ENCODE data around the gene TSSC4.

The TSSC4 gene

DNA sequence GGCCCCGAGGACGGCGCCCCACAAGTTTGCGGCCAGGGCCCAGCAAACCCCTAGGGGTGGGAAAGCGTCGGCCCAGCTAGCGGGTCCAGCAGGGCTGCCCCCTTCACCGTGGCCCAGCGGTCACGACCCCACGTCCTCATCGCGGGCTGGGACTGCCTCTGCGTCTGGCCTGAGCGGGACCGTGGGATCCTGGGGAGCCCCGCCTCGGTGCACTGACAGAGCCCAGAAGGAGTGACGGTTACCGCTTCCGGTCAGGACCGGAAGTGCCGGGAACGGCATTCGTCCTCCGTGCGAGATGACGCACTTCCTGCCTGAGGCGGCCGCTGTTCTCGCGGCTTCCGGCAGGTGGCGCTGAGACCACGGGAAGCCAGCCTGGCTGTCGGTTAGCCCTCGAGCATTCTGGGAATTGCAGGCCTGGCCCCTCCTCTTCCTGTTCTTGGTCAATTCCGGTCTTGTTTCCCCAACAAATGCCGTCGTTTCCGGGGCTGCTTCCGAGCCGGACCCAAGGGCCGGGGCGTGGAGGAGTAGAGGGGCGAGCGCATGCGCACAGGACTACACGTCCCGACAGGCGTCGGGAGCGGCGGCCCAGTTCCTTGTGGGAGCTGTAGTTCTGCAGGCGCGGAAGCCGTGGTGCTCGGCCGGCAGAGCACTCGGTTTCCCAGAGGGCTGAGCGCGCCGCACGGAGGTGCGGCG lies at the start of gene TSSC4:
Gene TSSC4, plus strand, starts transcription at position 682 of the 693 bp plus-strand sequence. CDS start 1,884 bp downstream, outside the sequence.
- Histone ChIP-seq H3K79me2 (ENCODE audit: low read length) (peaks cover 20% of the 10 kb centered on the region), H3K27ac (ENCODE audit: low read length) (peak within 1 kb of the TSS; percentile 56), H2AFZ (ENCODE audit: low read depth, low read length) (no peak within 1 kb of the TSS), H3K4me3 (ENCODE audit: low read length) (peak within 1 kb of the TSS; percentile 97), H3K36me3 (replicated peaks; ENCODE audit: low read depth, low read length) (peaks cover 3% of the 10 kb centered on the region), H3K4me1 (ENCODE audit: low read length) (peaks cover 11% of the 10 kb centered on the region), H3K9me3 (ENCODE audit: insufficient read depth, low read length) (no peaks in the 10 kb centered on the region), H3K27me3 (ENCODE audit: low read depth, low read length) (no peaks in the 10 kb centered on the region), H3K4me2 (ENCODE audit: low read length) (peak within 1 kb of the TSS; percentile 95), H4K20me1 (ENCODE audit: insufficient read depth, low read length) (no peaks in the 10 kb centered on the region), H3K9ac (ENCODE audit: low read length) (peak within 1 kb of the TSS; percentile 82)
- TF ChIP-seq, protein P1, sequence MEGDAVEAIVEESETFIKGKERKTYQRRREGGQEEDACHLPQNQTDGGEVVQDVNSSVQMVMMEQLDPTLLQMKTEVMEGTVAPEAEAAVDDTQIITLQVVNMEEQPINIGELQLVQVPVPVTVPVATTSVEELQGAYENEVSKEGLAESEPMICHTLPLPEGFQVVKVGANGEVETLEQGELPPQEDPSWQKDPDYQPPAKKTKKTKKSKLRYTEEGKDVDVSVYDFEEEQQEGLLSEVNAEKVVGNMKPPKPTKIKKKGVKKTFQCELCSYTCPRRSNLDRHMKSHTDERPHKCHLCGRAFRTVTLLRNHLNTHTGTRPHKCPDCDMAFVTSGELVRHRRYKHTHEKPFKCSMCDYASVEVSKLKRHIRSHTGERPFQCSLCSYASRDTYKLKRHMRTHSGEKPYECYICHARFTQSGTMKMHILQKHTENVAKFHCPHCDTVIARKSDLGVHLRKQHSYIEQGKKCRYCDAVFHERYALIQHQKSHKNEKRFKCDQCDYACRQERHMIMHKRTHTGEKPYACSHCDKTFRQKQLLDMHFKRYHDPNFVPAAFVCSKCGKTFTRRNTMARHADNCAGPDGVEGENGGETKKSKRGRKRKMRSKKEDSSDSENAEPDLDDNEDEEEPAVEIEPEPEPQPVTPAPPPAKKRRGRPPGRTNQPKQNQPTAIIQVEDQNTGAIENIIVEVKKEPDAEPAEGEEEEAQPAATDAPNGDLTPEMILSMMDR (IDR thresholded peaks at IDR 0.05; ENCODE audit: low read depth, low read length): peak; percentile 89
- no peak for TF ChIP-seq EZH2phosphoT487 (IDR thresholded peaks at IDR 0.05; ENCODE audit: low read depth)

DNA sequence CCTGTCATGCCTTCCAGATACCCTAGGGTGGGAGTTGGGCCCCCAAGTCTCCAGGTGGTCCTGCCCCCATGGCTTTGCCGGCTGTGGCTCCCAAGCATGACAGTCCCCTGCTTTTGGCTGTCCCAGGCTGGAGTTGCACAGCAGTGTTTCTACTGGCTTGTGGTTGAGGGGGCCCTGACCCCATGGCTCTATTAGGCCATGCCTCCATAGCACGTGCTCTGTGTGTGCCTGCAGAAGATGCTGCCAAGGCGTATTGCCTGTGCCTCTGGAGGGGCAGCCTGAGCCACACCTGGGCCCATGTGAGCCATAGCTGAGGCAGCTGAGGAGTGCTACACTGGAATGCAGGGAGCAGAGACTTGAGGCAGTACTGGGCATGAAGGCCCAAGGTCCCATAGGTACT lies 48.8 kb upstream of the TSSC4 start:
- Histone ChIP-seq H2AFZ (ENCODE audit: low read depth, low read length) (no peak overlapping the region), H3K9ac (ENCODE audit: low read length) (no peak overlapping the region), H3K27ac (ENCODE audit: low read length) (no peak overlapping the region), H4K20me1 (ENCODE audit: insufficient read depth, low read length) (no peaks in the 10 kb centered on the region), H3K4me3 (ENCODE audit: low read length) (no peak overlapping the region), H3K79me2 (ENCODE audit: low read length) (no peaks in the 10 kb centered on the region), H3K4me1 (ENCODE audit: low read length) (no peaks in the 10 kb centered on the region), H3K4me2 (ENCODE audit: low read length) (no peak overlapping the region), H3K36me3 (replicated peaks; ENCODE audit: low read depth, low read length) (no peaks in the 10 kb centered on the region), H3K9me3 (ENCODE audit: insufficient read depth, low read length) (no peaks in the 10 kb centered on the region), H3K27me3 (ENCODE audit: low read depth, low read length) (0 out of 2 replicates have a peak, but pooled peaks cover 5% of the 10 kb centered on the region)
- TF ChIP-seq EZH2phosphoT487 (IDR thresholded peaks at IDR 0.05; ENCODE audit: low read depth): no peak

DNA sequence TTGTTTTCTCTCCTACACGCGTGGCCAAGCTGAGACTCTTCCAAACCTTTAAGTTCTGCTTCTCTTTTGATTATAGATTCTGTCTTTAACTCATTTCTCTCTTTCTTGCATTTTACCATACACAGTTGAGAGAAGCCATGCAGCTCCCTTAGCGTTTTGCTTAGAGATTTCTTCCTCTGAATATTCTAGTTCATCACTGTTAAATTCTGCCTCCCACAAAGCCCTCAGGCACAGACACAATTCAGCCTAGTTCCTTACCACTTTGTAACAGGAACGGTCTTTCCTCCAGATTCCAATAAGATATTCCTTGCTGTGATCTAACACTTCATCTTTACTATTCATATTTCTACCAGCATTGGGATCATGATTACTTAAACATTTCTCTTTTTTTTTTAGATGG lies 48.1 kb upstream of the TSSC4 start:
- H2AFZ ChIP-seq (ENCODE audit: low read depth, low read length): no peak overlapping the region
- no peaks in the 10 kb centered on the region for H3K36me3 ChIP-seq (replicated peaks; ENCODE audit: low read depth, low read length)
- H3K4me1 ChIP-seq (ENCODE audit: low read length): no peaks in the 10 kb centered on the region
- no peaks in the 10 kb centered on the region for H4K20me1 ChIP-seq (ENCODE audit: insufficient read depth, low read length)
- TF ChIP-seq, protein P1 (IDR thresholded peaks at IDR 0.05; ENCODE audit: low read depth, low read length): no peak
- TF ChIP-seq EZH2phosphoT487 (IDR thresholded peaks at IDR 0.05; ENCODE audit: low read depth): no peak
- H3K27me3 ChIP-seq (ENCODE audit: low read depth, low read length): 0 out of 2 replicates have a peak, but pooled peaks cover 5% of the 10 kb centered on the region
- no peak overlapping the region for H3K9ac ChIP-seq (ENCODE audit: low read length)
- H3K79me2 ChIP-seq (ENCODE audit: low read length): no peaks in the 10 kb centered on the region
- H3K9me3 ChIP-seq (ENCODE audit: insufficient read depth, low read length): no peaks in the 10 kb centered on the region
- H3K4me3 ChIP-seq (ENCODE audit: low read length): no peak overlapping the region
- no peak overlapping the region for H3K4me2 ChIP-seq (ENCODE audit: low read length)
- no peak overlapping the region for H3K27ac ChIP-seq (ENCODE audit: low read length)

DNA sequence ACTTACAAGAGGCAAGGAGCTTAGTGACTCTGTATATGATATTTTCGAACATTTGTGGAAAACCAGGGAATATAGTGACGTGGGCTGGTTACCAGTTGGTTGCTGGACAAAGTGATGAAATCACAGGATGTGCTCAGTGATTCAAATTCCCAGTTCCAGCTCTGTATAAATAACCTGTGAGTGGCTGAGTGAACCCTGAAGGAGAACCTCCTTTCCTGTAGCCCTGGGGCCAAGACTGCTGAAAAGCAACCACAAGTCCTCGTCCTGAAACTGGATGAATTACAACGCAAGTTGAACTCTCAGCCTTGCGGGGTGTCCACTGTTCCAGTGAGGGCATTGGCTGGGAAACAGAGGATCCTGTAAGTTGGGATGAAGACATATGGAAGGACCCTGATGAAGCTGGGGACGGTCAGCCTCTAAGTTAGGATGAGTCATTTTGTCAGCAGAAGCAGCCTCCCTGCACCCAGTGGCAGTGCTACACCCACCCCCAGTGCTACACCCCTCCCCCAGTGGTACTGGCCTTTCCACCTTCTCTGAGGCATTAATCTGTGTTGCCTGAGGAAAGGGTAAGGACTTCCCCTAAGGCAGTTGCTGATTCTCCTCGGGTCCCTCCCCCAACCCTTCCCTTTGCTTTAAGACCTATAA lies 45.4 kb upstream of the TSSC4 start:
- H3K4me3 ChIP-seq (ENCODE audit: low read length): no peak overlapping the region
- H4K20me1 ChIP-seq (ENCODE audit: insufficient read depth, low read length): no peaks in the 10 kb centered on the region
- no peak overlapping the region for H2AFZ ChIP-seq (ENCODE audit: low read depth, low read length)
- H3K79me2 ChIP-seq (ENCODE audit: low read length): no peaks in the 10 kb centered on the region
- H3K4me2 ChIP-seq (ENCODE audit: low read length): no peak overlapping the region
- H3K27ac ChIP-seq (ENCODE audit: low read length): no peak overlapping the region
- 0 out of 2 replicates have a peak, but pooled peaks cover 5% of the 10 kb centered on the region for H3K27me3 ChIP-seq (ENCODE audit: low read depth, low read length)
- H3K4me1 ChIP-seq (ENCODE audit: low read length): no peaks in the 10 kb centered on the region
- no peak overlapping the region for H3K9ac ChIP-seq (ENCODE audit: low read length)
- no peaks in the 10 kb centered on the region for H3K9me3 ChIP-seq (ENCODE audit: insufficient read depth, low read length)
- no peaks in the 10 kb centered on the region for H3K36me3 ChIP-seq (replicated peaks; ENCODE audit: low read depth, low read length)
- TF ChIP-seq, protein P1 (IDR thresholded peaks at IDR 0.05; ENCODE audit: low read depth, low read length): no peak
- TF ChIP-seq EZH2phosphoT487 (IDR thresholded peaks at IDR 0.05; ENCODE audit: low read depth): no peak
